K562 (cell line): ENCODE measurements around the gene CCDC69. TPM values are rescaled to one million over a fixed set of nuclear protein-coding genes. Genes with fewer than 3 reads are reported as not detected.

ENCODE experiments used
- ASH1L ChIP-seq: fragments of 450-650 bp; IDR thresholded peaks from 2 replicates; pipeline ENCODE4 v1.6.1; 2018; ENCODE audit warnings: borderline replicate concordance, mild to moderate bottlenecking, low read depth; ENCODE audit not compliant: partially characterized antibody
- EP400 ChIP-seq: fragments of 450-650 bp; IDR thresholded peaks from 2 replicates; pipeline ENCODE4 v1.6.1; 2017; ENCODE audit warnings: antibody characterized with exemption, mild to moderate bottlenecking, moderate library complexity
- MYC ChIP-seq, 2 experiments: fragments of 250-450 bp in 1 of 2; sonication (Bioruptor Pico) in 1 of 2; IDR thresholded peaks; 2 replicates each; pipeline versions ENCODE4 v1.5.1 to v1.6.1; 2012 to 2021; ENCODE audit warnings: low read depth in 2 of 2, borderline replicate concordance in 1 of 2, improper control_type of control experiment in 1 of 2, low read length in 1 of 2, mild to moderate bottlenecking in 1 of 2, moderate library complexity in 1 of 2
- PCBP1 ChIP-seq: fragments of 200-400 bp; formaldehyde crosslinking; IDR thresholded peaks from 2 replicates; pipeline ENCODE4 v1.6.1; 2018; ENCODE audit warnings: mild to moderate bottlenecking, low read depth, low read length; ENCODE audit not compliant: poor library complexity, severe bottlenecking
- RBM17 ChIP-seq: fragments of 200-400 bp; formaldehyde crosslinking; IDR thresholded peaks from 2 replicates; pipeline ENCODE4 v1.6.1; 2017; ENCODE audit warnings: low read depth, mild to moderate bottlenecking, low read length, borderline replicate concordance
- SIN3A ChIP-seq, 2 experiments: fragments of 150-350 bp in 1 of 2; IDR thresholded peaks; 2 replicates each; pipeline ENCODE4 v1.6.1; 2011 to 2016; ENCODE audit warnings: borderline replicate concordance in 2 of 2, low read depth in 2 of 2, low read length in 2 of 2, mild to moderate bottlenecking in 2 of 2, moderate library complexity in 2 of 2; ENCODE audit not compliant: control insufficient read depth in 1 of 2
- ZBTB7A ChIP-seq: IDR thresholded peaks from 2 replicates; pipeline ENCODE4 v1.6.1; 2011; ENCODE audit warnings: low read depth, mild to moderate bottlenecking, low read length, moderate library complexity, borderline replicate concordance; ENCODE audit not compliant: control insufficient read depth
- ZFPM2 ChIP-seq: fragments of 250-450 bp; sonication (Bioruptor Pico); IDR thresholded peaks from 2 replicates; pipeline ENCODE4 v1.5.1; 2022; ENCODE audit warnings: mild to moderate bottlenecking
- ZNF324 ChIP-seq: fragments of 250-450 bp; sonication (Bioruptor Pico); IDR thresholded peaks from 2 replicates; pipeline ENCODE4 v1.4.0; 2020; ENCODE audit warnings: mild to moderate bottlenecking
- polyA plus RNA-seq, 8 experiments: library from polyadenylated mRNA; depleted of rRNA in 4 of 8; stranded (reverse) in 5 of 8; unstranded in 3 of 8; fragments of >200 nt; fragmentation: Nextera tagmentation in 2 of 8; fragmentation: Illumina TruSeq in 1 of 8; extraction: Ambion mirVana in 2 of 8; extraction: Trizol in 1 of 8; gene quantifications; 2 replicates each; pipeline versions ENCODE4 v1.2.1 to v1.2.3, GENCODE V29; 2011 to 2014; ENCODE audit warnings: inconsistent platforms in 1 of 8, missing spikeins in 1 of 8
- total RNA-seq, 7 experiments: library from RNA; depleted of rRNA in 6 of 7; stranded (reverse); fragments of >200 nt in 6 of 7; fragmentation: Illumina TruSeq in 2 of 7; extraction: Trizol in 2 of 7; gene quantifications; 2 replicates each; pipeline versions ENCODE4 v1.2.1 to v1.2.3, GENCODE V29; 2011 to 2021; ENCODE audit warnings: low replicate concordance in 1 of 7
- TF ChIP-seq, protein P1 (sequence below): fragments of 250-450 bp; sonication (Bioruptor Pico); IDR thresholded peaks from 2 replicates; pipeline ENCODE4 v1.4.0; 2020
- TF ChIP-seq, protein P2 (sequence below): sonication (generic); formaldehyde crosslinking; IDR thresholded peaks from 2 replicates; pipeline ENCODE4 v1.9.0; 2022; ENCODE audit warnings: mild to moderate bottlenecking, missing genetic modification reagents
- TF ChIP-seq, protein P3 (sequence below): sonication (generic); formaldehyde crosslinking; IDR thresholded peaks from 2 replicates; pipeline ENCODE4 v1.9.0; 2022; ENCODE audit warnings: mild to moderate bottlenecking, missing genetic modification reagents
- TF ChIP-seq, protein P4 (sequence below): fragments of 450-650 bp; IDR thresholded peaks from 2 replicates; pipeline ENCODE4 v1.6.1; 2017; ENCODE audit warnings: mild to moderate bottlenecking, moderate library complexity

The CCDC69 gene
- total and polyA plus RNA-seq, 9 of the 15 experiments (the other 6 are each of a cell fraction or from before 2014, with no cell fraction given) = 0.65 to 12.2 (median 7.6) TPM

DNA sequence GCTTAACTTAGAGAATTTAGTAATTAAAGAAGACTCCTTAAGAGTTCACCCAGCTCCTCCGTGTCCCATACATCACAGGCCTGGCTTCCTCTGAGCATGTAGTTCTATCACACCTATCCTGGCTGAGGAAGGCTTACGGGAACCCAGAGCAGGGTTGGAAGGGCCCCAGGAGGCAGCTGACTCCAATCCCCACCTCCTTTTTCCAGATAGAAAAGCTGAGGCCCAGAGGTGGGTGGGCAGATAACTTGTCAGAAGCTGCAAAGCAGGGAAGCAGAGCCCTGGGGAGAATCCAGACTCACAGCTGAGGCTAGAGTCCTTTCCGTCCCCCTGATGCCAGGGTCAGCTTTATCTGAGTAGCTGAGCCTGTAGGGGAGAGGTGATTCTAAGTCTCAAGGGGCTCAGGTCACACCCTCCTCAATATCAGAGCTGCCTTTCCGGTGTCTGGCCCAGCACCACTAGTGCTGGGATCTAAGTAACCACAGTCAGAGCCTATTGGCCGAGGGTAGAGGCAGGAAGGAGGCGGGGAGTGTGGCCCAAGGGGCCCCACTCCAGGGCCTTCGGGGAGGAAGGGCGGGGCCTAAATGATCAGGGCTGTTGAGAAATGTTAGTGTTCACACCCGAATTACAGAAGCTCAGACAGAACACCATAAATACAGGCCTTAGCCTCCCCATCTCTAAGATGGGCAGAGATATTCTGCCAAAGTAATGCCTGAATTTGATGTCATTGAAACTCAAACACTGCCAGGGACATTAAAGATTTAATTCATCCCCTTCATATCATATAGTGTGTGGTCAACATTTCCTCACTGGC is 9.9 kb downstream of the CCDC69 start (continued):
- TF ChIP-seq PCBP1 = no peak
- TF ChIP-seq ZBTB7A = peak; percentile 44; the same call in 1 of the 2 replicates
- no peak for TF ChIP-seq ZFPM2 (CRISPR knock-in tag)
- TF ChIP-seq RBM17 = no peak
- TF ChIP-seq MYC (IDR thresholded peaks at IDR 0.05; ENCODE audit: low read depth, low read length) = peak; percentile 57; the same call in 1 of the 2 replicates
- TF ChIP-seq MYC (CRISPR knock-in tag; IDR thresholded peaks at IDR 0.05; ENCODE audit: borderline replicate concordance, low read depth) = no peak
- TF ChIP-seq, protein P1, sequence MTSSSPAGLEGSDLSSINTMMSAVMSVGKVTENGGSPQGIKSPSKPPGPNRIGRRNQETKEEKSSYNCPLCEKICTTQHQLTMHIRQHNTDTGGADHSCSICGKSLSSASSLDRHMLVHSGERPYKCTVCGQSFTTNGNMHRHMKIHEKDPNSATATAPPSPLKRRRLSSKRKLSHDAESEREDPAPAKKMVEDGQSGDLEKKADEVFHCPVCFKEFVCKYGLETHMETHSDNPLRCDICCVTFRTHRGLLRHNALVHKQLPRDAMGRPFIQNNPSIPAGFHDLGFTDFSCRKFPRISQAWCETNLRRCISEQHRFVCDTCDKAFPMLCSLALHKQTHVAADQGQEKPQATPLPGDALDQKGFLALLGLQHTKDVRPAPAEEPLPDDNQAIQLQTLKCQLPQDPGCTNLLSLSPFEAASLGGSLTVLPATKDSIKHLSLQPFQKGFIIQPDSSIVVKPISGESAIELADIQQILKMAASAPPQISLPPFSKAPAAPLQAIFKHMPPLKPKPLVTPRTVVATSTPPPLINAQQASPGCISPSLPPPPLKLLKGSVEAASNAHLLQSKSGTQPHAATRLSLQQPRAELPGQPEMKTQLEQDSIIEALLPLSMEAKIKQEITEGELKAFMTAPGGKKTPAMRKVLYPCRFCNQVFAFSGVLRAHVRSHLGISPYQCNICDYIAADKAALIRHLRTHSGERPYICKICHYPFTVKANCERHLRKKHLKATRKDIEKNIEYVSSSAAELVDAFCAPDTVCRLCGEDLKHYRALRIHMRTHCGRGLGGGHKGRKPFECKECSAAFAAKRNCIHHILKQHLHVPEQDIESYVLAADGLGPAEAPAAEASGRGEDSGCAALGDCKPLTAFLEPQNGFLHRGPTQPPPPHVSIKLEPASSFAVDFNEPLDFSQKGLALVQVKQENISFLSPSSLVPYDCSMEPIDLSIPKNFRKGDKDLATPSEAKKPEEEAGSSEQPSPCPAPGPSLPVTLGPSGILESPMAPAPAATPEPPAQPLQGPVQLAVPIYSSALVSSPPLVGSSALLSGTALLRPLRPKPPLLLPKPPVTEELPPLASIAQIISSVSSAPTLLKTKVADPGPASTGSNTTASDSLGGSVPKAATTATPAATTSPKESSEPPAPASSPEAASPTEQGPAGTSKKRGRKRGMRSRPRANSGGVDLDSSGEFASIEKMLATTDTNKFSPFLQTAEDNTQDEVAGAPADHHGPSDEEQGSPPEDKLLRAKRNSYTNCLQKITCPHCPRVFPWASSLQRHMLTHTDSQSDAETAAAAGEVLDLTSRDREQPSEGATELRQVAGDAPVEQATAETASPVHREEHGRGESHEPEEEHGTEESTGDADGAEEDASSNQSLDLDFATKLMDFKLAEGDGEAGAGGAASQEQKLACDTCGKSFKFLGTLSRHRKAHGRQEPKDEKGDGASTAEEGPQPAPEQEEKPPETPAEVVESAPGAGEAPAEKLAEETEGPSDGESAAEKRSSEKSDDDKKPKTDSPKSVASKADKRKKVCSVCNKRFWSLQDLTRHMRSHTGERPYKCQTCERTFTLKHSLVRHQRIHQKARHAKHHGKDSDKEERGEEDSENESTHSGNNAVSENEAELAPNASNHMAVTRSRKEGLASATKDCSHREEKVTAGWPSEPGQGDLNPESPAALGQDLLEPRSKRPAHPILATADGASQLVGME = no peak
- TF ChIP-seq, protein P2, sequence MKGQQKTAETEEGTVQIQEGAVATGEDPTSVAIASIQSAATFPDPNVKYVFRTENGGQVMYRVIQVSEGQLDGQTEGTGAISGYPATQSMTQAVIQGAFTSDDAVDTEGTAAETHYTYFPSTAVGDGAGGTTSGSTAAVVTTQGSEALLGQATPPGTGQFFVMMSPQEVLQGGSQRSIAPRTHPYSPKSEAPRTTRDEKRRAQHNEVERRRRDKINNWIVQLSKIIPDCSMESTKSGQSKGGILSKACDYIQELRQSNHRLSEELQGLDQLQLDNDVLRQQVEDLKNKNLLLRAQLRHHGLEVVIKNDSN = no peak
- TF ChIP-seq SIN3A (IDR thresholded peaks at IDR 0.05; ENCODE audit: borderline replicate concordance in 2 of 2, control insufficient read depth in 1 of 2, low read depth in 2 of 2, low read length in 2 of 2) = no peak
- no peak for TF ChIP-seq ASH1L
- TF ChIP-seq, protein P3, sequence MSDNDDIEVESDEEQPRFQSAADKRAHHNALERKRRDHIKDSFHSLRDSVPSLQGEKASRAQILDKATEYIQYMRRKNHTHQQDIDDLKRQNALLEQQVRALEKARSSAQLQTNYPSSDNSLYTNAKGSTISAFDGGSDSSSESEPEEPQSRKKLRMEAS (CRISPR knock-in tag) = no peak
- TF ChIP-seq EP400 = no peak
- TF ChIP-seq ZNF324 (CRISPR knock-in tag) = no peak
- TF ChIP-seq, protein P4, sequence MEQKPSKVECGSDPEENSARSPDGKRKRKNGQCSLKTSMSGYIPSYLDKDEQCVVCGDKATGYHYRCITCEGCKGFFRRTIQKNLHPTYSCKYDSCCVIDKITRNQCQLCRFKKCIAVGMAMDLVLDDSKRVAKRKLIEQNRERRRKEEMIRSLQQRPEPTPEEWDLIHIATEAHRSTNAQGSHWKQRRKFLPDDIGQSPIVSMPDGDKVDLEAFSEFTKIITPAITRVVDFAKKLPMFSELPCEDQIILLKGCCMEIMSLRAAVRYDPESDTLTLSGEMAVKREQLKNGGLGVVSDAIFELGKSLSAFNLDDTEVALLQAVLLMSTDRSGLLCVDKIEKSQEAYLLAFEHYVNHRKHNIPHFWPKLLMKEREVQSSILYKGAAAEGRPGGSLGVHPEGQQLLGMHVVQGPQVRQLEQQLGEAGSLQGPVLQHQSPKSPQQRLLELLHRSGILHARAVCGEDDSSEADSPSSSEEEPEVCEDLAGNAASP = no peak
